Naive thymus-derived CD8-positive, alpha-beta T cell (primary cell): ENCODE data around the gene ABCA13. TPM values are rescaled to one million over a fixed set of nuclear protein-coding genes. Genes with fewer than 3 reads are reported as not detected.
A peak's percentile ranks its signal among the peaks of the same experiment; 100 is the strongest.

Experiments used
- ATAC-seq, 2 donors: fragments of 150-1000 bp; cut with Tn5 transposase in 1 of 2; sonication (Bioruptor Pico), chemical (Tn5 transposase) in 1 of 2; 1 replicate in 1 of 2; 2 replicates in 1 of 2; pipeline ENCODE4 v1.10.0; 2021; ENCODE audit warnings: mild to moderate bottlenecking in 2 of 2, moderate library complexity in 2 of 2
- POLR2A ChIA-PET: fragments of 350-600 bp; sonication (Branson Sonifier 250); formaldehyde crosslinking; loops from one replicate; lab custom pipeline; 2021; ENCODE audit warnings: antibody characterized with exemption; lab: Charles Lee
- DNase-seq, 10 donors: peaks; one replicate each; pipeline versions ENCODE4 v3.0.0 to v3.0.0-alpha.2; 2020 to 2022
- H3K27ac Mint-ChIP-seq, 10 donors: one replicate each; pipeline ENCODE4 v1.8.0; 2020 to 2022; ENCODE audit warnings: mild to moderate bottlenecking in 10 of 10, mixed read lengths in 10 of 10, moderate library complexity in 4 of 10, inconsistent platforms in 1 of 10
- H3K27me3 Mint-ChIP-seq, 5 donors: one replicate each; pipeline ENCODE4 v1.8.0; 2021 to 2022; ENCODE audit warnings: mixed read lengths in 5 of 5
- H3K36me3 Mint-ChIP-seq, 3 donors: one replicate each; pipeline ENCODE4 v1.8.0; 2020 to 2022; ENCODE audit warnings: mixed read lengths in 3 of 3, mild to moderate bottlenecking in 2 of 3, inconsistent platforms in 1 of 3
- H3K4me1 Mint-ChIP-seq, 4 donors: one replicate each; pipeline ENCODE4 v1.8.0; 2021 to 2022; ENCODE audit warnings: mixed read lengths in 4 of 4
- H3K4me3 Mint-ChIP-seq, 10 donors: one replicate each; pipeline ENCODE4 v1.8.0; 2020 to 2022; ENCODE audit warnings: mild to moderate bottlenecking in 10 of 10, mixed read lengths in 10 of 10, moderate library complexity in 6 of 10, inconsistent platforms in 1 of 10
- H3K9me3 Mint-ChIP-seq, 9 donors: one replicate each; pipeline ENCODE4 v1.8.0; 2020 to 2022; ENCODE audit warnings: mixed read lengths in 9 of 9, mild to moderate bottlenecking in 3 of 9, inconsistent platforms in 1 of 9, moderate library complexity in 1 of 9
- polyA plus RNA-seq, 3 donors: library from polyadenylated mRNA; unstranded; fragments of 300-500 nt; fragmentation: Illumina TruSeq; gene quantifications; one replicate each; pipeline ENCODE4 v1.2.3, GENCODE V29; 2021
- total RNA-seq, 8 experiments: library from RNA in 2 of 8; stranded (reverse) in 2 of 8; gene quantifications; one replicate each; pipeline ENCODE4 v1.2.3 and lab custom pipeline; 2021 to 2026

The ABCA13 gene
- total and polyA plus RNA-seq, 5 experiments from 2014 or later = not detected

- Mint-ChIP-seq H3K27ac (no peak overlapping the region), H3K27me3 (no peaks in the 10 kb centered on the region), H3K4me3 (no peak overlapping the region), H3K9me3 (peaks cover 0 to 30% (median 9%) of the 10 kb centered on the region in 9 donors), H3K36me3 (no peaks in the 10 kb centered on the region), H3K4me1 (no peaks in the 10 kb centered on the region)
- no peak for ATAC-seq
- POLR2A ChIA-PET = no interaction called here
- DNase-seq = no peak
These were observed 380.4 kb downstream of the ABCA13 start for GRCh38 chr7:48551652-48552051.

GRCh38 chr7:48563334-48563733, 392.1 kb downstream of the ABCA13 start:
- ATAC-seq = no peak
- no peaks in the 10 kb centered on the region for H3K36me3 Mint-ChIP-seq
- H3K27ac Mint-ChIP-seq = no peak overlapping the region
- no peaks in the 10 kb centered on the region for H3K4me1 Mint-ChIP-seq
- H3K27me3 Mint-ChIP-seq = no peaks in the 10 kb centered on the region
- POLR2A ChIA-PET = no interaction called here
- H3K9me3 Mint-ChIP-seq = peaks cover 0 to 9% (median 1%) of the 10 kb centered on the region in 9 donors
- no peak for DNase-seq
- H3K4me3 Mint-ChIP-seq = no peak overlapping the region

- ATAC-seq (no peak), DNase-seq (no peak)
- POLR2A ChIA-PET = no interaction called here
- Mint-ChIP-seq H3K27ac (no peak overlapping the region), H3K36me3 (no peaks in the 10 kb centered on the region), H3K4me1 (no peaks in the 10 kb centered on the region), H3K9me3 (peaks cover 0 to 13% (median 4%) of the 10 kb centered on the region in 9 donors), H3K27me3 (peaks cover 0 to 4% (median 0%) of the 10 kb centered on the region in 5 donors), H3K4me3 (no peak overlapping the region)
These were observed 404.3 kb downstream of the ABCA13 start for GRCh38 chr7:48575516-48575915.

GRCh38 chr7:48587475-48587874, 416.2 kb downstream of the ABCA13 start:
- ATAC-seq (no peak), DNase-seq (no peak)
- Mint-ChIP-seq H3K27ac (no peak overlapping the region), H3K4me1 (no peaks in the 10 kb centered on the region), H3K4me3 (no peak overlapping the region), H3K9me3 (peaks cover 0 to 2% (median 0%) of the 10 kb centered on the region in 9 donors), H3K27me3 (no peaks in the 10 kb centered on the region), H3K36me3 (no peaks in the 10 kb centered on the region)
- POLR2A ChIA-PET = no interaction called here

GRCh38 chr7:48594349-48594748, 423.1 kb downstream of the ABCA13 start:
- no peaks in the 10 kb centered on the region for H3K27me3 Mint-ChIP-seq
- no peaks in the 10 kb centered on the region for H3K36me3 Mint-ChIP-seq
- no peak overlapping the region for H3K4me3 Mint-ChIP-seq
- POLR2A ChIA-PET = interaction anchor here (0.6 kb wide), 1 partner anchor 1631 kb away, joined by 3 read pairs; no protein-coding TSS in a partner anchor
- DNase-seq = no peak
- no peak for ATAC-seq
- no peaks in the 10 kb centered on the region for H3K4me1 Mint-ChIP-seq
- H3K9me3 Mint-ChIP-seq = peaks cover 0 to 2% (median 0%) of the 10 kb centered on the region in 9 donors
- no peak overlapping the region for H3K27ac Mint-ChIP-seq

- ATAC-seq = no peak
- Mint-ChIP-seq H3K4me1 (no peaks in the 10 kb centered on the region), H3K4me3 (no peak overlapping the region), H3K27me3 (no peaks in the 10 kb centered on the region), H3K27ac (no peak overlapping the region), H3K36me3 (no peaks in the 10 kb centered on the region), H3K9me3 (peaks cover 0 to 2% (median 0%) of the 10 kb centered on the region in 9 donors)
- no peak for DNase-seq
- POLR2A ChIA-PET = no interaction called here
These were observed 424.5 kb downstream of the ABCA13 start for GRCh38 chr7:48595756-48596155.

- Mint-ChIP-seq H3K27me3 (peaks cover 0 to 3% (median 0%) of the 10 kb centered on the region in 5 donors), H3K36me3 (no peaks in the 10 kb centered on the region), H3K4me3 (no peak overlapping the region), H3K9me3 (peaks cover 0 to 15% (median 2%) of the 10 kb centered on the region in 9 donors), H3K27ac (no peak overlapping the region), H3K4me1 (no peaks in the 10 kb centered on the region)
- DNase-seq (no peak), ATAC-seq (no peak)
- POLR2A ChIA-PET = no interaction called here
These were observed 439.4 kb downstream of the ABCA13 start for GRCh38 chr7:48610705-48611104.

- Mint-ChIP-seq H3K27ac (no peak overlapping the region), H3K36me3 (no peaks in the 10 kb centered on the region), H3K9me3 (peaks cover 0 to 12% (median 0%) of the 10 kb centered on the region in 9 donors), H3K4me3 (no peak overlapping the region), H3K27me3 (peaks cover 0 to under 1% (median 0%) of the 10 kb centered on the region in 5 donors), H3K4me1 (no peaks in the 10 kb centered on the region)
- ATAC-seq = no peak
- POLR2A ChIA-PET = no interaction called here
- no peak for DNase-seq
These were observed 440.7 kb downstream of the ABCA13 start for GRCh38 chr7:48611993-48612392.

GRCh38 chr7:48617508-48617907, 446.2 kb downstream of the ABCA13 start:
- no peak for DNase-seq
- Mint-ChIP-seq H3K36me3 (no peaks in the 10 kb centered on the region), H3K27me3 (peaks cover 0 to 3% (median 0%) of the 10 kb centered on the region in 5 donors), H3K9me3 (peaks cover 0 to 5% (median 0%) of the 10 kb centered on the region in 9 donors), H3K27ac (no peak overlapping the region), H3K4me3 (no peak overlapping the region), H3K4me1 (peaks cover 0 to 1% (median 0%) of the 10 kb centered on the region in 4 donors)
- POLR2A ChIA-PET = no interaction called here
- ATAC-seq = no peak

- POLR2A ChIA-PET = no interaction called here
- no peak for ATAC-seq
- H3K4me1 Mint-ChIP-seq = peaks cover 0 to 1% (median 0%) of the 10 kb centered on the region in 4 donors
- H3K4me3 Mint-ChIP-seq = no peak overlapping the region
- H3K9me3 Mint-ChIP-seq = peaks cover 0 to 5% (median 0%) of the 10 kb centered on the region in 9 donors
- no peak for DNase-seq
- H3K27ac Mint-ChIP-seq = peak overlapping the region in 1 of 10 donors; percentile 26
- H3K27me3 Mint-ChIP-seq = peaks cover 0 to 3% (median 0%) of the 10 kb centered on the region in 5 donors
- H3K36me3 Mint-ChIP-seq = no peaks in the 10 kb centered on the region
These were observed 446.7 kb downstream of the ABCA13 start for GRCh38 chr7:48617993-48618392.

GRCh38 chr7:48621076-48621475, 449.8 kb downstream of the ABCA13 start:
- Mint-ChIP-seq H3K4me1 (peaks cover 0 to 1% (median 0%) of the 10 kb centered on the region in 4 donors), H3K4me3 (no peak overlapping the region), H3K36me3 (no peaks in the 10 kb centered on the region), H3K9me3 (peaks cover 0 to 10% (median 0%) of the 10 kb centered on the region in 9 donors), H3K27me3 (peaks cover 0 to 3% (median 0%) of the 10 kb centered on the region in 5 donors), H3K27ac (no peak overlapping the region)
- ATAC-seq (no peak), DNase-seq (no peak)
- POLR2A ChIA-PET = no interaction called here

- Mint-ChIP-seq H3K36me3 (no peaks in the 10 kb centered on the region), H3K27ac (no peak overlapping the region), H3K4me3 (no peak overlapping the region), H3K9me3 (peaks cover 0 to 10% (median 0%) of the 10 kb centered on the region in 9 donors), H3K27me3 (peaks cover 0 to 2% (median 0%) of the 10 kb centered on the region in 5 donors), H3K4me1 (no peaks in the 10 kb centered on the region)
- DNase-seq (peak in 1 of 10 donors; percentile 12), ATAC-seq (no peak)
- POLR2A ChIA-PET = no interaction called here
These were observed 455.9 kb downstream of the ABCA13 start for GRCh38 chr7:48627164-48627563.

- POLR2A ChIA-PET = no interaction called here
- ATAC-seq (no peak), DNase-seq (no peak)
- Mint-ChIP-seq H3K9me3 (peaks cover 0 to 4% (median 0%) of the 10 kb centered on the region in 9 donors), H3K27me3 (peaks cover 0 to 2% (median 0%) of the 10 kb centered on the region in 5 donors), H3K27ac (no peak overlapping the region), H3K36me3 (no peaks in the 10 kb centered on the region), H3K4me3 (no peak overlapping the region), H3K4me1 (no peaks in the 10 kb centered on the region)
These were observed 457.6 kb downstream of the ABCA13 start for GRCh38 chr7:48628793-48629349.
